Measurements from ENCODE around the gene MAMDC4.

DNA sequence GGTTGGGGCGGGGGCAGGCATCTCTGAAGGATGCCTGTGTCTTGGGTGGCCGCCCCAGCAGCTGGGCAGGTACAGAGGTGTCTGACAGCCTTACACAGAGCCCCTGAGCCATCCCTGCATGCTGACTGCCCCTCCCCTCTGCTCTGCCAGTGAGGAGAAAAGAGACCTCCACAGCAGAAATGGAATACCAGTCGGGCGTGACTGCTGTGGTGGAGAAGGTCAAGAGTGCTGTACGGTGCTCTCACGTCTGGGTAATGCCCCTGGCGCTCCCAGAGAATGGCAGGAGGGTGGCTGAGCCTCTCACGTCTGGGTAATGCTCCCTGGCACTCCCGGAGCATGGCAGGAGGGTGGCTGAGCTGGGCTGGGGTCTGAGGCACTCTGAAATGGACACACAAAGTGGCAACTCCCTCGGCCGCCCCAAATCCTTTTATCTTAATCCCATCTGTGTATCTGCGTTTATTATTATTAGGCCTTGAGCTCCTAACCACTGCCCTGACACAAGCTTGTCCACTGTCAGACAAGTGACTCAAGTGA, 46.9 kb upstream of the MAMDC4 start:
- no peak for TF ChIP-seq EZH2phosphoT487 (IDR thresholded peaks at IDR 0.05; ENCODE audit: borderline replicate concordance, low read depth, low read length)
- TF ChIP-seq, protein P1, sequence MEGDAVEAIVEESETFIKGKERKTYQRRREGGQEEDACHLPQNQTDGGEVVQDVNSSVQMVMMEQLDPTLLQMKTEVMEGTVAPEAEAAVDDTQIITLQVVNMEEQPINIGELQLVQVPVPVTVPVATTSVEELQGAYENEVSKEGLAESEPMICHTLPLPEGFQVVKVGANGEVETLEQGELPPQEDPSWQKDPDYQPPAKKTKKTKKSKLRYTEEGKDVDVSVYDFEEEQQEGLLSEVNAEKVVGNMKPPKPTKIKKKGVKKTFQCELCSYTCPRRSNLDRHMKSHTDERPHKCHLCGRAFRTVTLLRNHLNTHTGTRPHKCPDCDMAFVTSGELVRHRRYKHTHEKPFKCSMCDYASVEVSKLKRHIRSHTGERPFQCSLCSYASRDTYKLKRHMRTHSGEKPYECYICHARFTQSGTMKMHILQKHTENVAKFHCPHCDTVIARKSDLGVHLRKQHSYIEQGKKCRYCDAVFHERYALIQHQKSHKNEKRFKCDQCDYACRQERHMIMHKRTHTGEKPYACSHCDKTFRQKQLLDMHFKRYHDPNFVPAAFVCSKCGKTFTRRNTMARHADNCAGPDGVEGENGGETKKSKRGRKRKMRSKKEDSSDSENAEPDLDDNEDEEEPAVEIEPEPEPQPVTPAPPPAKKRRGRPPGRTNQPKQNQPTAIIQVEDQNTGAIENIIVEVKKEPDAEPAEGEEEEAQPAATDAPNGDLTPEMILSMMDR (conservative IDR thresholded peaks at IDR 0.05; ENCODE audit: low read length) = no peak
